ENCODE results near the gene PTPRN2. TPM values are rescaled to one million over a fixed set of nuclear protein-coding genes. Genes with fewer than 3 reads are reported as not detected.

The PTPRN2 gene
- total RNA-seq, 1 donor from 2014 or later, result 11.4 TPM

- no peak for DNase-seq (ENCODE audit: low spot score, unreplicated experiment)
- Mint-ChIP-seq H3K27me3 (no peaks in the 10 kb centered on the region), H3K36me3 (ENCODE audit: insufficient read depth) (no peaks in the 10 kb centered on the region), H3K27ac (no peak overlapping the region), H3K4me1 (ENCODE audit: low read depth) (peaks cover 2% of the 10 kb centered on the region), H3K4me3 (ENCODE audit: low read depth) (no peak overlapping the region), H3K9me3 (ENCODE audit: low read depth) (no peaks in the 10 kb centered on the region)
- TF ChIP-seq, protein P1, sequence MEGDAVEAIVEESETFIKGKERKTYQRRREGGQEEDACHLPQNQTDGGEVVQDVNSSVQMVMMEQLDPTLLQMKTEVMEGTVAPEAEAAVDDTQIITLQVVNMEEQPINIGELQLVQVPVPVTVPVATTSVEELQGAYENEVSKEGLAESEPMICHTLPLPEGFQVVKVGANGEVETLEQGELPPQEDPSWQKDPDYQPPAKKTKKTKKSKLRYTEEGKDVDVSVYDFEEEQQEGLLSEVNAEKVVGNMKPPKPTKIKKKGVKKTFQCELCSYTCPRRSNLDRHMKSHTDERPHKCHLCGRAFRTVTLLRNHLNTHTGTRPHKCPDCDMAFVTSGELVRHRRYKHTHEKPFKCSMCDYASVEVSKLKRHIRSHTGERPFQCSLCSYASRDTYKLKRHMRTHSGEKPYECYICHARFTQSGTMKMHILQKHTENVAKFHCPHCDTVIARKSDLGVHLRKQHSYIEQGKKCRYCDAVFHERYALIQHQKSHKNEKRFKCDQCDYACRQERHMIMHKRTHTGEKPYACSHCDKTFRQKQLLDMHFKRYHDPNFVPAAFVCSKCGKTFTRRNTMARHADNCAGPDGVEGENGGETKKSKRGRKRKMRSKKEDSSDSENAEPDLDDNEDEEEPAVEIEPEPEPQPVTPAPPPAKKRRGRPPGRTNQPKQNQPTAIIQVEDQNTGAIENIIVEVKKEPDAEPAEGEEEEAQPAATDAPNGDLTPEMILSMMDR (IDR thresholded peaks at IDR 0.05; ENCODE audit: unreplicated experiment), result no peak
Observed at GRCh38 chr7:158262284-158263109, 325.1 kb downstream of the PTPRN2 start.

- TF ChIP-seq, protein P1 (IDR thresholded peaks at IDR 0.05; ENCODE audit: unreplicated experiment), result no peak
- no peaks in the 10 kb centered on the region for H3K27me3 Mint-ChIP-seq
- no peaks in the 10 kb centered on the region for H3K36me3 Mint-ChIP-seq (ENCODE audit: insufficient read depth)
- DNase-seq (ENCODE audit: low spot score, unreplicated experiment), result no peak
- no peak overlapping the region for H3K4me3 Mint-ChIP-seq (ENCODE audit: low read depth)
- peaks cover 2% of the 10 kb centered on the region for H3K4me1 Mint-ChIP-seq (ENCODE audit: low read depth)
- no peaks in the 10 kb centered on the region for H3K9me3 Mint-ChIP-seq (ENCODE audit: low read depth)
- H3K27ac Mint-ChIP-seq, result no peak overlapping the region
Observed at GRCh38 chr7:158261362-158262235, 326.0 kb downstream of the PTPRN2 start.

DNA sequence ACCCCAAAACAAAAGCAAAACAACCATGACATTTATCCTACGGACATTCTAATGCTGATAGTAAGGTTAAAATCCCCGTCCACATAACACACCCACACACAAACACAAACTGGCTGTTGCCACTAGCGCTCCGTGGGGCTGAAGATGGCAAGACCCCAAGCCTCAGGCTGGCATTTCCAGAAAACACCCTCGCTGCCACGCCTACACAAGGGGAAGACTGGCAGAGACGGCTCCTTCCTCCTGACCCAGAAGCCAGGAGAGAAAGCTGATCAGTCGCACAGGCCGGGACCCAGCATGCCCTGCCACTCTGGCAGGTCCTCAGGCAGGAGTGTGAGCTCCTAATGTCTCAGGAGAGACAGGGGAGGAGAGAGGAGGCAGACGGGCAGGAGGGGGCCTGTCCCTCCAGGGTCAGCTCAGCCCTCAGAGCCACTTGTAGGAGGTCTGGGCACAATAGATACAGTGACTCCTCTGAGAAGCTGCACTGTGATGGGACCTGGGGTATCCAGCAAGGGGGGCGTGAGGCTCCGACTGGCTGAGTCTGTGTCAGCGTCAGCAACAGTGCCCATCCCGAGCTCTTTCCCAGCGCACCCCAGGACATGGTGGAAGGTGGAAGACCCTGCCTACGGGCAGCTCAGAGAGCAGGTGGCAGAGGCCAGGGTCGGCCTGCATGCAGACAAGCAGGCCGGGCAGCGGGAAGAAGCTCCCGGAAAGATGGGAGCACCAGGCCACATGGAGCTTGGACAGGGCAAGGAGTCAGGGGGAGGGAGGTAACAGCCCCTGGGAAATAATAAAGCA, 326.9 kb downstream of the PTPRN2 start:
- no peak for DNase-seq (ENCODE audit: low spot score, unreplicated experiment)
- H3K9me3 Mint-ChIP-seq (ENCODE audit: low read depth), result no peaks in the 10 kb centered on the region
- no peak overlapping the region for H3K27ac Mint-ChIP-seq
- H3K36me3 Mint-ChIP-seq (ENCODE audit: insufficient read depth), result no peaks in the 10 kb centered on the region
- no peaks in the 10 kb centered on the region for H3K27me3 Mint-ChIP-seq
- H3K4me3 Mint-ChIP-seq (ENCODE audit: low read depth), result no peak overlapping the region
- TF ChIP-seq, protein P1 (IDR thresholded peaks at IDR 0.05; ENCODE audit: unreplicated experiment), result no peak
- H3K4me1 Mint-ChIP-seq (ENCODE audit: low read depth), result peaks cover 2% of the 10 kb centered on the region

DNA sequence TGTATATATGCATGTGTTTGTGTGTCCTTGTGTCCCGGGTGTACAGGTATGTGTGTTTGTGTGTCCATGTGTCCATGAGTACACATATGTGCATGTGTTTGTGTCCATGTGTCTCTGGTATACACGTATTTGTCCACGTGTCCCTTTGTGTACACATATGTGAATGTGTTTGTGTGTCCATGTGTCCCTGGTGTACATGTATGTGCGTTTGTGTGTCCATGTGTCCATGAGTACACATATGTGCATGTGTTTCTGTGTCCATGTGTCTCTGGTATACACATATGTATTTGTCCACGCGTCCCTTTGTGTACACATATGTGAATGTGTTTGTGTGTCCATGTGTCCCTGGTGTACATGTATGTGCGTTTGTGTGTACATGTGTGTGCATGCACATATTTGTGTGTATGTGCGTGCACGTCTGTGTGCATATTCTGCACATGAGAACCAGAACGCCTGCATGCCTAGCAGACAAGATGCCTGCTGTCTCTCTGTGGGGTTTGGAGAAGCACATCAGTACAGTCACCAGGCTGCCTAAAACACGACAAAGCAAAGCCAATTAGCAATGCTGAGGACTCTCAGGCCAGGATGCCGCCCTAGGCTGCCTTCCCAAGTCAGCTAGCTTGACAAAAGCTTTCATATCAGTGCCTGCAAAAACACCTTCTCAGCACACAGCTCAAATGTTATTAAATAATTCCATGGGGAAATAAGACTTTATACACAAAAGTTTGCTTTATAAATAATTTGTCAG, 327.8 kb downstream of the PTPRN2 start:
- peaks cover 2% of the 10 kb centered on the region for H3K4me1 Mint-ChIP-seq (ENCODE audit: low read depth)
- H3K9me3 Mint-ChIP-seq (ENCODE audit: low read depth), result no peaks in the 10 kb centered on the region
- TF ChIP-seq, protein P1 (IDR thresholded peaks at IDR 0.05; ENCODE audit: unreplicated experiment), result no peak
- H3K4me3 Mint-ChIP-seq (ENCODE audit: low read depth), result no peak overlapping the region
- DNase-seq (ENCODE audit: low spot score, unreplicated experiment), result no peak
- no peaks in the 10 kb centered on the region for H3K27me3 Mint-ChIP-seq
- H3K36me3 Mint-ChIP-seq (ENCODE audit: insufficient read depth), result no peaks in the 10 kb centered on the region
- H3K27ac Mint-ChIP-seq, result no peak overlapping the region
